ENCODE data around the gene ZNF536.
A peak's percentile ranks its signal among the peaks of the same experiment; 100 is the strongest.

ZNF536 gene

DNA sequence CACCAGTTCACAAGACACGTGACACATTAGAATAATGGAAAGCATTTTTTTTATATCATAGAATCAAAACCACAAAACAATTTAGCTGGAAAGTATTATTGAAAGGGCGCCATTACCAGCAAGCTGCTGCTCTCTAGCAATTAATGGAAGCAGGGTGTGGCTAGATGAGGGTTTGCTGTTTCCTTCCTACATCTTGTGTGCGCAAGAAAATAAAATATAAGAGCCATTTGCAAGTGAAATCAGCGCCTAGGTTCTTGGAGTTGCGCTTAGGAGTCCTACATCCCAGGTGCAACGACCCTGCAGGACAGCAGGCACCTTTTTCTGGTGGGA, 140.9 kb downstream of the ZNF536 start:
- no peak overlapping the region for H3K4me3 Mint-ChIP-seq
- no peak for DNase-seq (ENCODE audit: low spot score in 2 of 2)
- H3K36me3 Mint-ChIP-seq: no peaks in the 10 kb centered on the region
- no peaks in the 10 kb centered on the region for H3K9me3 Mint-ChIP-seq
- H3K27ac Mint-ChIP-seq: no peak overlapping the region
- ATAC-seq: no peak
- H3K4me1 Mint-ChIP-seq: no peaks in the 10 kb centered on the region

DNA sequence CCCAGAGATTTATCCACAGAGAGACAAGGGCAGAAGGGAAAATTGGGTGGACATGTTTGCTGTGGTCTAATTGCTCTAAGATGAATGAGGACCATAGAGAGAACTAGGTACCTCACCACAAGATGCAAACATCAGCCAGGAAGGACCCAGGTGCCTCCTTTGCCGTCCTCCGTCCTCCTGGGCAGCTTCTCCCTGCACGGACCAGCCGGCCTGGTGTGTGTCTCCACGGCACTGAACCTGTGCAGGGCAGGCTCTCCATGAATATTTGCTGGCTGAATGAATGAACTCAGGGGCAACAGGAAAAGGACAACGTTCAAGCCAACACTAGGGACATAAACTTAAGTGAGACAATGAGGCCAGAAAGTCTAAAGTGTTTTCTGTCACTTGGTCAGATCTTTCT, 143.9 kb downstream of the ZNF536 start:
- DNase-seq (ENCODE audit: low spot score in 2 of 2) (no peak), ATAC-seq (no peak)
- H3K4me3 Mint-ChIP-seq: no peak overlapping the region
- no peak overlapping the region for H3K27ac Mint-ChIP-seq
- no peaks in the 10 kb centered on the region for H3K4me1 Mint-ChIP-seq
- no peaks in the 10 kb centered on the region for H3K9me3 Mint-ChIP-seq
- H3K36me3 Mint-ChIP-seq: no peaks in the 10 kb centered on the region

DNA sequence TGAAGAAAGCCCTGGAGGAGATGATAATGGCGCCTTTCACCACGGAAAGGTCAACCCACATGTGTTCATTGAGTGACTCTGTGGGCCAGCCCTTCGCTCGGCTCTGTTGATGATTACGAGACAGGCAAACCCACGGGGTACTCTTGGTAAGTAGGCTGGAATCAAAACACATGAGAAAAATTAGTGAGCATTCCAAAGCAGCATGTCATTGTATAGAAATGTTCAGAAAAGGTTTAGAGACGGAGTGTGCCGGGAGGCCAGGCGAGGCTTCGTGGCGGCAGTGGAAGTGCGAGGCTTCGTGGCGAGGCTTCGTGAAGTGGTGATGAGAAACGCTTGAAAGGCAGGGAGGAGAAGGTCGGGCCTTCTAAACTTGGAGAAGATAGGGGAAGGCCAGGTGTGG, 144.3 kb downstream of the ZNF536 start:
- ATAC-seq (no peak), DNase-seq (ENCODE audit: low spot score in 2 of 2) (no peak)
- H3K4me3 Mint-ChIP-seq: no peak overlapping the region
- no peak overlapping the region for H3K27ac Mint-ChIP-seq
- no peaks in the 10 kb centered on the region for H3K36me3 Mint-ChIP-seq
- no peaks in the 10 kb centered on the region for H3K4me1 Mint-ChIP-seq
- no peaks in the 10 kb centered on the region for H3K9me3 Mint-ChIP-seq

DNA sequence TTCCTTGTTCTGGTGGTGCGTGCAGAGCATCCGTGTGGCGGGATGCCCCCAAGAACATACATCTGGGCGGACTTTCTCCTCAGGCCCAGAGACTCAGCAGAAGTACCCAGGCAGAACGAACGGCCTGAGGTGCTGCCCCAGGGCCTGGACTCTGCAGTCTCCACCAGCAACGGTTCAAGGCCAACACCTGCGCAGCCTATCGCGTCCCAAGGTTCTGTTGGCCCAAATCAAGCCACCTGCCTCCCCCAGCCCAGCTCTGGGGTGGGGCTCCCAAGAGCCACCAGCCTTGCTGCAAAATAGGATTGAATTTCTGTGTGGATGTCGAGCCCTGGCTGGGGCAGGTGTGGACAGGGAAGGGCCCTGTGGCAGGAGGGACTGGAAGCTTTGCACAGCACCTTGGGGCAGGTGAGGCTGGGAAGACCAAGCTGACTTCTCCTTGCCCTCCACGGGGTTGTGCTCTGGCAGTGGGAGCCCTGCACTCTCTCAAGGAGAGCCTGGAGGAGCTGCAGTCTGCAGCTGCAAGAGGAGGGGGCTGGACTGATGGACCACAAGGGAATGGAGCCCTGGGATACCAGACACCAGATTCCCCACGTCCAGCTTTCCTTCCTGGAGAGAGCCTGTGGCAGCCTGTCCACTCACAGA, 146.9 kb downstream of the ZNF536 start:
- DNase-seq (ENCODE audit: low spot score in 2 of 2) (no peak), ATAC-seq (peak; percentile 15)
- Mint-ChIP-seq H3K4me1 (no peaks in the 10 kb centered on the region), H3K27ac (no peak overlapping the region), H3K4me3 (no peak overlapping the region), H3K36me3 (no peaks in the 10 kb centered on the region), H3K9me3 (no peaks in the 10 kb centered on the region)

DNA sequence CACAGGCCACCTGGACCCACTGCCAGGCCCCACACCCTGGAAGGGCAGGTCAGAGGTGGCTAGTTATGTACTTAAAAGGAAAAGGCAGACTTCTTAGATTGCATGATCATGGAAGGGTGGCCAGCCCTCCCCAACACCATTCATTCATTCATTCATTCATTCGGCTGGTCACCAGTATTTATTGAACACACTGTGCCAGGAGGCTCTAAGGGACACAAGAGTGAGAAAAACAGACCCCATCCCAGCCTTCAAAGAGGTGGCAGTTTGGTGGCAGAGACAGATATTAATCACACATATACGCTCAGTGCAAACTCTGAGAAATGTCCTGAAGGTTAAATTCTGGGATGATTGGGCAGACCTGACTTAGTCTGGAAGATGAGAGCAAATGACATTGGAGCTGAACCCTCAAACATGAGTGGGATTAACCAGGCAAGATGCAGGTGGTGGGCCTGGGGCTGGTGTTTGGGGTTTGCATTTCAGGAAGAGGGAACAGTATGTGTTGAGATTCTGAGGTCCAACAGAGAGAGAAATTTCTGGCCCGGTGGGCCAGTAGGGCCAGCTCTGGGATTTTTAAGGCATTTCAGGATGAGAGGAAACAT, 147.5 kb downstream of the ZNF536 start:
- Mint-ChIP-seq H3K27ac (no peak overlapping the region), H3K4me1 (no peaks in the 10 kb centered on the region)
- no peak for ATAC-seq

DNA sequence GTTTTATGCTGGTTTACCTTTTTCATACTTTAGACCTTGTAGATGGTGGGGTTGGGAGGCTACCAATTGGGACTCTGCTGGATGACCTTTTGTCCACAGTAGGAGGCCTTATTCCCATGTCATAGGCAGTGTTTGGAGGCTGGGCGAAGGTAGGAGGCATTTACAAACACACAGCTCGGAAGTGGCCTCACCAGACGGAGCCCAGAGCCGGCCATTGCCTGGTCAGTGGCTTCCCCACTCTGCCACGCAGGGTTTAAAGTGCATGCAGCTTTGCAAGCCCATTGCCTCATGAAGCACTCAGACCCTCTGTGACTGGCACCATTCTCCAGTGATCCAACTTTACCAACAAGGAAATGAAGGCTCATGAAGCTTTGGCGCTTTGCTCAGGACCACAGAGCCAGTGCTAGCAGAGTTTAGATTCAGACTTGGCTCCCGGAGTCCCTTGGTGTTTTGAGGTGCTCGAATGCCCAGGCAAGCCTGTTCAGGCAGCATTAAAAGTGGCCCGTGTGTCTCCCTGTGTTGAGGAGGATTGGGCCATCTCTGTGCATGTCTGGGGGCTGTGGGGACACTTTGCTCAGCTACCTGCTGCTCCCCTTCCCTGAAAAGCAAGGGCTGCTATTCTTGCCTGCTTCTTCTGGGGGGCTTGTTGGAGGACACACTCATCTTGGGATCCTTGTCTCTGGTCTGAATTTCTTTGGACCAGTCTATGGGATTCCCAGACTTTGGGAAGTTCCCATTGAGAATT, 148.7 kb downstream of the ZNF536 start:
- ATAC-seq (no peak), DNase-seq (ENCODE audit: low spot score in 2 of 2) (no peak)
- Mint-ChIP-seq H3K36me3 (no peaks in the 10 kb centered on the region), H3K27ac (no peak overlapping the region), H3K9me3 (no peaks in the 10 kb centered on the region), H3K4me3 (no peak overlapping the region), H3K4me1 (no peaks in the 10 kb centered on the region)

More for the DNA sequence above, 147.5 kb downstream of the ZNF536 start:
- Mint-ChIP-seq H3K9me3 (no peaks in the 10 kb centered on the region), H3K36me3 (no peaks in the 10 kb centered on the region), H3K4me3 (no peak overlapping the region)
- DNase-seq (ENCODE audit: low spot score in 2 of 2): no peak

DNA sequence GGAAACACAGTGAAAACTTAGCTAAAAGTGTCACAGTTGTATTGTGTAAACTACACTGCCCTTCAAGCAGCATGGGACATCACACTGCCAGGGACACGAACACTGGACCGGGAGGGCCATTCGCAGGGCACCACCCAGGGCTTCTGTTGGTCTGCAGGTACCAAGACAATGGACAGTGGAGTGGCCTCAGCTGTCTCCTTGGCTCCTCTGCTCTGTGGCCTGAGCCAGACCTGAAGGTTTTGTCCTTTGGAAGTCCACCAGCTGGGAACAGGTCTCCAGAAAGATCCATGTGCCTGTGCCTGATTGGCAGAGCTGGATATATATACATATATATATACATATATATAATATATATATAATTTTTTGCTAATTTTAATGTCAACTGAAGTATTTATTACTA, 149.8 kb downstream of the ZNF536 start:
- DNase-seq (ENCODE audit: low spot score in 2 of 2) (no peak), ATAC-seq (no peak)
- Mint-ChIP-seq H3K27ac (no peak overlapping the region), H3K36me3 (no peaks in the 10 kb centered on the region), H3K4me1 (no peaks in the 10 kb centered on the region), H3K4me3 (no peak overlapping the region), H3K9me3 (no peaks in the 10 kb centered on the region)

DNA sequence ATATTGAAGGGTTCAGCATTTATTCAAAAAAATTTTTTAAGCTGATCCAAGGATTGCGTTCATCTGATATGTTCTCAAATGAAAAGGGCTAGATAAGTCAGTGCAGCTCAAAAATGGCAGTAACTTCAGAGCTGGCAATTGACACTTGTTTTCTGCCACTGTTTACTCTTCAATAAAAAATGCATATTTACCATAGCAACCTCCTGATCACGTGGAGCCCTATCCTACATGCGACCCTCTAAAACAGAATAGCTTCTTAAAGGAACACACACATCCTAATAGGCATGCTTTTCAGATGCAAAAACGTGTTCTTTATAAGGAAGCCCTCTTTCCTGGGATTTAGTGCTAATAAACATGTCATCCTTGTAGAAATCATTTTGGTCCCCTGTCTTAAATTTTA, 150.2 kb downstream of the ZNF536 start:
- Mint-ChIP-seq H3K27ac (no peak overlapping the region), H3K9me3 (no peaks in the 10 kb centered on the region), H3K4me3 (no peak overlapping the region), H3K4me1 (no peaks in the 10 kb centered on the region), H3K36me3 (no peaks in the 10 kb centered on the region)
- no peak for ATAC-seq
- no peak for DNase-seq (ENCODE audit: low spot score in 2 of 2)

DNA sequence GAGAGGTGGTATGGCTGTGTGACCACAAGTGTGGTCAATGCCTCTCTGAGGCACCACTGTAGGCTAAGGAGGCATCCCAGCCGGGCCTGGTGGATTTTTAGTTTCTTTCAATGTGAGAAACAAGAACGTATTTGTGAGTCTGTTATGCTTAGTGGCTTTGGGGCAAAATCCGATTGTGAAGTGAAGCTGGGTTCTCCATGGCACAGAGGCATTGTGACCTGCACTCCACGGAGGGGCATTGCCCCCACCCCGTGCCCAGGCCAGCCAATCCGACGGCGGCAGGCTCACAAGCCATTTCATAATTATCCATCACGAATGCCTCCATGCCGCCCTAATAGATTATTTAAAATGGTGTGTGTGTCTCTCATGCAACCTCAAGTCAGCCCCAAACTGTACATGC, 151.6 kb downstream of the ZNF536 start:
- H3K4me3 Mint-ChIP-seq: no peak overlapping the region
- no peak for DNase-seq (ENCODE audit: low spot score in 2 of 2)
- no peaks in the 10 kb centered on the region for H3K4me1 Mint-ChIP-seq
- no peak for ATAC-seq
- no peaks in the 10 kb centered on the region for H3K9me3 Mint-ChIP-seq
- no peak overlapping the region for H3K27ac Mint-ChIP-seq
- no peaks in the 10 kb centered on the region for H3K36me3 Mint-ChIP-seq

DNA sequence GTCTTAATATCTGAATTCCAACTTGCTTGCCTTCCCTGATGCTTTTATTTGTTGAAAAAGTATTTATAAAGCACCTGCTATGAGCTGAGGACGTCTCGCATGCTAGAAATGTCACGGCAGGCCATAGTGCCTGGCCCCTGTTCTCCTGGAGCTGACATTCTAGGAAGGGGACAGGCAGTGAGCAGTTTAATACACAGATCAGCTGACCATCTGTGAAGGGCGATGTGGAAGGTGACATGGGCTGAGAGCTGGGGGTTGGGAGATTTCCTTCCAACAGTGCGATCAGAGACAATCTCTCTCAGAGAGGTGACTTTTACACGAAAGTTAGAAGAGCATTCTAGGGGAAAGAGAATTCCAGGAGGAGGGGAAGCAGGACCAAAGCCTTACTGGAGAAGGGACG, 153.2 kb downstream of the ZNF536 start:
- Mint-ChIP-seq H3K4me3 (no peak overlapping the region), H3K9me3 (no peaks in the 10 kb centered on the region), H3K4me1 (no peaks in the 10 kb centered on the region), H3K27ac (no peak overlapping the region), H3K36me3 (no peaks in the 10 kb centered on the region)
- DNase-seq (ENCODE audit: low spot score in 2 of 2) (no peak), ATAC-seq (no peak)

DNA sequence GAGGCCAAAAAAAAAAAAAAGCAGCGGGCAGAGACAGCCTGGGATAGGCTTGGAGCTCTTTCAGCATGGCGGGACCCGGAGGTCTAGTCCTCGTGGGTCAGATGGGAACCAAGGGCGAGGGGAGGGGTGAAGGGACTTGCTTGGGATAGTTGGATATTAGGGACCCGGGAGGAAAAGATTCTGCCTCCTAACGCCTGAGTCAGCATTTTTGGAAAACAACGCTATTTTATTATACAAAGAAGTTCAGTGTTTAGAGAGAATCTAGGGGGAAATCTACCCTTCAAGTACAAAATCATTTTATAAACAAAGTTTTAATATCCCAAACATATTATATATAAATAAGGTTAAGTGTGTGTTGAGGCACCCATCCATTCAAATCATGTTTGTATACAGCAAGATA, 156.7 kb downstream of the ZNF536 start:
- Mint-ChIP-seq H3K4me1 (no peaks in the 10 kb centered on the region), H3K27ac (no peak overlapping the region), H3K9me3 (no peaks in the 10 kb centered on the region), H3K36me3 (no peaks in the 10 kb centered on the region), H3K4me3 (no peak overlapping the region)
- ATAC-seq (no peak), DNase-seq (ENCODE audit: low spot score in 2 of 2) (no peak)

DNA sequence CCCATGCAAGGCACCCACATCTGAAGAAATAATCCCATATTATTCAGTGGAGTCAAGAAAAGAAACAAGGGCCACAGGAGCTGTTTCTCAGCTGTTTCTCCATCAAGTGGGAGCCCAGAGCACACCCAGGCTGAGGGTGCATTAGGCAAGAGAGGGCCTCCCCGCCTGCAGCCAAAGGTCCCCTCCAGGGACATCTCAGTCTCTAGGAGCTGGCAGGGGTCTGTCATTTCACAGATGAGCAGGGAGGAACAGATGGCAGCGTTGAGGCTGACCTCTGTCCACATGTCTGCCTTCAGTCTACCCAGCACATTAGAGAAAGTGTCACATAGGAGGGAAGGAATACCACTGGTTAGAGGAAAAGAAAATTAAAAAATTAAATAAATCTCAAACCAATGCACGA, 157.7 kb downstream of the ZNF536 start:
- Mint-ChIP-seq H3K9me3 (no peaks in the 10 kb centered on the region), H3K36me3 (no peaks in the 10 kb centered on the region), H3K27ac (no peak overlapping the region), H3K4me3 (no peak overlapping the region), H3K4me1 (no peaks in the 10 kb centered on the region)
- DNase-seq (ENCODE audit: low spot score in 2 of 2) (no peak), ATAC-seq (no peak)

DNA sequence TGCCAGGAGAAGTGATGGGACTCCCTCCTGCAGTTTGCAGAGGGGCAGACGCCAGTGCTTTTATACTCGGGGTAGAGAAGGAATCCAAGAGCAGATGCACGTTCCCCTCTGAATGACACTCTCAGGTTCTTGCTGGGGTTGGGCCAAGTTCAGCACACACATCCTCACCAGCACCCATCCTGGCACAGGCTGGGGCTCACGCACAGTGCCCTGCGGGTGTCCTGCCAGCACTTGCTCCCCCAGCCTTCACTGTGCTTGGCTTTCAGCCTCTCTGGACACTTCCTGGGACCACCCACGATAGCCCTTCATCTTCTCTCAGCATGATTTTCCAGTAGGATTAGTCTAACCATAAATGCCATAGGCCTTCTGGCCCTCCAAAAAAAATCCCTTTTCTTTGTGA, 158.6 kb downstream of the ZNF536 start:
- Mint-ChIP-seq H3K27ac (no peak overlapping the region), H3K4me1 (no peaks in the 10 kb centered on the region), H3K4me3 (no peak overlapping the region), H3K36me3 (no peaks in the 10 kb centered on the region), H3K9me3 (no peaks in the 10 kb centered on the region)
- no peak for DNase-seq (ENCODE audit: low spot score in 2 of 2)
- no peak for ATAC-seq

DNA sequence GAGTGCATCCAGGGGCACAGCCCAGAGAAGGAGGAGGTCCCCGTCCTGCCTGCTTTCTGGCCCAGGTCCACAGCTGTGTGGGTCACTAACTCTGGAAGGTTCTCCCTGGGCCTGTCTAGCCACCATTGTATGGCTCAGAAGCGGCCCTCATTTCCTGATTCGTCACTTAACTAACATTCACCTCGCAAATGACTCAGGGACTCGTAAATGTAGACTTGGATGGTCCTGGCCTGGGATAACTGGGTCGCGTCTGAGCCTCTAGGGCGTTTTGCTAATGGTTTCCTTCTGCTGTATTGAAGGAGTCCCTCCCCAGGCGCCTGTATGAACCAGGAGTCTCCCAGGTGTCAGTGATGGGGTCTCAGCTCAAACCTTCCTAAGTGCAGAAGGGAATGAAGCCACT, 162.8 kb downstream of the ZNF536 start:
- DNase-seq (ENCODE audit: low spot score in 2 of 2): no peak
- no peak for ATAC-seq
- no peaks in the 10 kb centered on the region for H3K36me3 Mint-ChIP-seq
- no peak overlapping the region for H3K4me3 Mint-ChIP-seq
- H3K27ac Mint-ChIP-seq: no peak overlapping the region
- H3K4me1 Mint-ChIP-seq: no peaks in the 10 kb centered on the region
- H3K9me3 Mint-ChIP-seq: peaks cover 2% of the 10 kb centered on the region

DNA sequence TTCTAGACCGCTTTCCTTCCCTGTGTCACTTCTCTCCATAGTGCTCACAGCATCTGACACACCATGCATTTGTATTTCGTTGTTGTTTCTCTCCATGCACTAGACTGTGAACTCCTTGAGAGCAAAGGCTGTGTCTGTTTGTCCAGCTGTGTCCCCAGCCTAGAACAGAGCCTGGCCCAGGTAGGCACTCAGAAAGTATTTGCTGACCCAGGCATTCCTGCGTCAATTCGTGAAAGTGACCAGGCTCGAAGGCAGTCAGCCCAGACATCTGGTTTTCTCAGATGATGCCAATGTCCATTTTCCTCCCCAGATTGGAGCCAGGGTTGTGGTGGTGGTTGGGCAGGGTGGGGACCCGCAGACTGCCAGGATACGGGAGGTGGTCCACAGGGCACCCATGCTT, 164.8 kb downstream of the ZNF536 start:
- Mint-ChIP-seq H3K9me3 (peaks cover 2% of the 10 kb centered on the region), H3K4me1 (no peaks in the 10 kb centered on the region), H3K4me3 (no peak overlapping the region)

DNA sequence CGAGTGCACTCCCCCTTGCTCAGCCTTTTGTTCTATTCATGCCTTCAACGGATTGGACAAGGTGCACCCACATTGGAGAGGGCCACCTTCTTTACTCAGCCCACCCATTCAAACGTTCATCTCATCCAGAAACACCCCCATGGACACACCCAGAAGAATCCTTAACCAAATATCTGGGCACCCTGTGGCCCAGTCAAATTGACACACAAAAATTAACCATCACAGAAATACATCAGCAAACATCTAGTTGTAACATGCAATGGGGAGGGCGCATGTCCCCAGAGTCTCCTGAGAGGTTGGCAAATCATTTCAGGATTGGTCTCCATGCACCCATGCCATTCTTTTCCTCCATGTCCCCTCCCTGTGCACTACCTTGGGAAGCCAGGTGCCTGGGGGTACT, 167.1 kb downstream of the ZNF536 start:
- H3K4me1 Mint-ChIP-seq: no peaks in the 10 kb centered on the region
- no peak overlapping the region for H3K27ac Mint-ChIP-seq
- H3K4me3 Mint-ChIP-seq: no peak overlapping the region
- ATAC-seq: no peak
- no peaks in the 10 kb centered on the region for H3K36me3 Mint-ChIP-seq
- DNase-seq (ENCODE audit: low spot score in 2 of 2): no peak
- H3K9me3 Mint-ChIP-seq: peaks cover 2% of the 10 kb centered on the region

More for the DNA sequence above, 164.8 kb downstream of the ZNF536 start:
- no peak for ATAC-seq
- Mint-ChIP-seq H3K27ac (no peak overlapping the region), H3K36me3 (no peaks in the 10 kb centered on the region)
- no peak for DNase-seq (ENCODE audit: low spot score in 2 of 2)
